HUDEP-2 (cell line): ENCODE results near the gene RIT2.

ENCODE experiments used
- DNase-seq, 76 experiments: peaks; one replicate each; lab custom pipeline; 2025; ENCODE audit not compliant: unreplicated experiment in 76 of 76; lab: John Stamatoyannopoulos, UW

RIT2 gene

GRCh38 chr18:43115076-43115921, at the start of gene RIT2:
Gene RIT2, minus strand, starts transcription at chr18:43115685.
- no peak for DNase-seq

GRCh38 chr18:43161528-43161927, 46.0 kb upstream of the RIT2 start:
- no peak for DNase-seq

- no peak for DNase-seq
These were observed 45.0 kb upstream of the RIT2 start for GRCh38 chr18:43160509-43160908.

DNA sequence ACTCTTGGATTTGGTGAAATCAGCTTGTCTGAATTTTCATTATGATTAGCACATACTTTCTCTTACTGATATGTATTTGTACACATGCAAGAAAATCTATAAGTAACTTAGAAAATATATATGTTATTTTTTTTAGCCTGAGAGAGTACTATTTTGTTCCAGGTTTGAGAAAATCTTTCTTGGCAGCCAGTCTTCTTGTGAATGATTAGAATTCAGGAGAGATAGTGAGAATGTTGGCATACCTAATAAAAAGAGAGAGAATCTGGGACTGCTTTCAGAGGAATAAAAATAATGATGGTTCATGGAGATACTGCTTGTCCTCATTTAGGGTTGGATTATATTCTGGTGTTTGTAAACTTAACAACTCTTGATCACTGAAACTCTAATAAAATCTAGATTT, 44.4 kb upstream of the RIT2 start:
- no peak for DNase-seq

DNA sequence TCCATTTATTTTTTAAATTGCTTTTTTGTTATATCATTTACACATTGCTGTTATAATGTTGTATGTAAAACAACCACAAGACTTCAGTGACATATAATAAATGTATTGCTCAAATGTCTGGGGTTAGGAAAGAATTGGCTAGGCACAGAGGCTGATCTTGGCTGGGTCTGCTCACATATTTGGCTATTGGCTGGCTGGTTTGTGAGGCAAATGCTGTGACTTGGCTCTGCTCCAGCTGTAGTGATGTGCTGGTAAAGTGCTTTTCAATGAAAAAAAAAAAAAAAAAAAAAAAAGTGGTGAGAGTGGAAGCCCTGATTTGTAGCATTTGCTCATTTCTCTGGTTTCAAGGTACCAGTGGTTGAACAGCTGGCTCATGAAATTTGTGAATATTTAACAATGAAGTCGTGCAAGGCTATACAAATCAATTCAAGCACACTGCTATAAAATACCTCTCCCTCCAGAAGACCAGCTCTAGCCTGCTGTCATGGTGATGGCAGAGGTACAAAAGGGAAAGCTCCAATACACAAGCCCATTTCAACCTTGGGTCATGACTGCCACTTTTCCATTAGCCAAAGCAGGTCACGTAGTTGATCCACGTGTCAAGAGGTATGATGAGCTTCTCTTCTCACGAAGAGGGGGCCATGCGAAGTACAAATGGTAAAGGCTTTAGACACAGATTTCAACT, 43.7 kb upstream of the RIT2 start:
- DNase-seq, result no peak

DNA sequence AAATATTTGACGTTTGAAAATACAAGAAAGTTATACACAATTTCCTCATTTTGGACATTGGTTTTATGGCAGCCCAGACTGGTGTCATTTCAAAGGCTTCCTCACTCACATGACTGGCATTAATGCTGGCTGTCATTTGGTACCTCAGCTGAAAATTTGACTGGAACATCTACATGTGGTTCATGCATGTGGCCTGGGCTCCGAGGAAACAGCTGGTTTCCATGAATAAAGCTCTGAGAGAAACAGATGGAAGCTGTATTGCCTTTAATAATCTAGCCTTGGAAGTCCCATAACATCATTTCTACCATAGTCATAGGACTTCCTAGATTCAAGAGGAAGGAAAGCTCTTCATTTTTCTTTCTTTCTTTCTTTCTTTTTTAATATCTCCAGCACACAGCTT, 42.9 kb upstream of the RIT2 start:
- no peak for DNase-seq

DNA sequence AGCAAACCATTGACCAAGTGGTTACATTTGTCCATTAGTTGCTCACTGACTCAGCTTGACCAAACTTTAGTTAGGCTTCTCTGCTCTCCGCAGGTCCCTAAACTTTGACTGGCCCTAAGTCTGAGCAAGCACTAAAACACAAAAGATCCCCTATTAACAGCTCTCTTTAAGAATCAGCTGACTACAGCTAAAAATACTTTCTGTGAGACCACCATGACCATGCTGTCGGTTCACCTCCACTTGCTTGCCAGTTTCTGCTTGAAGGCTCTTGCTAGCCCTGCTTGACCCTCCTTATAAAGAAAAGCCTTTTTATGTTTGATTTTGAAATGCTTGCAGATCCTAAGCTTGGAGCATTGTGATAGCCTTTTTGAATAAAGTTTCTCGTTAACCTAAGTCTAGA, 40.4 kb upstream of the RIT2 start:
- DNase-seq, result no peak

DNA sequence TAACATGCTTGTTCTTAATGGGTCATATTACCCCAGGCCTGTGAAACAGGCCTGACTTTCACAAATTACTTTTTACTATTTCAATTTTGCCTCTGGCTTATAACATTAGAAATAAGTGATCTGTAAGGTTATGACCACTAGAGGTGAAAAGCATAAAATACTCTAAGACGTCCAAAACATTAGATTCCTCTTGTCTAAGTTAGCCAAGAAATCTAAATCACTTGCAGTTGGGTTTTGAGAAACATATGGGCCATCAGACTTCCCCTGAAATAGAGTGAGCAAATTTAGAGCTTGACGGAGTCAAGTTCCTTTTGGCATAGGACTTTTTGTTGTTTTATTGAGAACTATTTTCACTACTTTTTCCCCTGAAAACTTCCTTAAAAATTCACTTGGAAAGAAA, 32.7 kb upstream of the RIT2 start:
- no peak for DNase-seq

DNA sequence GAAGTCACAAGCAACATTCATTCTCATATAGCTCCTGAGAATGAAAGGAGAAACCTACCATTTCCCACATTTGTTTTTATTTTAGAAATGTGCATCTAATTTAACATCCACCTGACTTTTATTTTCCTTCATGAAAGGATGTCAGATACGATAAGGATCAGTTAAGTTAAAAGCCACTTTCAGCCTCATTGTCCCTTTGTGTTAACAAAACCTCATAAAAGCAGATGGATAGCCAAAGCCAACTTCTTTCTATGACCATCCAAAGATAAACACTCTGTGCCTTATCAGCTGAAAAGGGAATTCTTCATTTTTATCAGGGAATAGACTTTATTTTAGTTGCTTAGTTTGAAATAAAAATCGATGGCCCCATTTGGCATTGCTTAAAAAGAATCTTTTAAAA, 25.7 kb upstream of the RIT2 start:
- no peak for DNase-seq

- DNase-seq, result no peak
These were observed 23.9 kb upstream of the RIT2 start for GRCh38 chr18:43139288-43139946.

DNA sequence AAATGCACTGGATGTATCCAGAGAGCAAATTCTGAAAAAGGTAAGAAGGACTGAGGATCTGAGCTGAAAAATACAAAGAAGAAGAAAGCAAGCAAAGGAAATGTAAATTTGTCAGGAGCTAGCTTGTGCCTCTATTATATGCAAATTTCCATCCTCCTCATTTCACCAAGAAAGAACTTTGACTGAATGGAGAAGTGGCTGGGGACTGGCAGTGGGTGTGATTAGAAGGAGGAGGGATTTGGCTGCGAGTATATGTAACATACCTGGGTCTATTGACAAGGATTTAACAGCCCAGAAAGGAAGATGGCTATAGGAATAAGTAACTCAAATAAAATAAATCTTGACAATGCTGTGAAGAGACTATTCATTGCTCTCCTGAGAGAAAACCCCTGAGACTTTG, 19.4 kb upstream of the RIT2 start:
- DNase-seq, result no peak

- no peak for DNase-seq
These were observed 15.3 kb upstream of the RIT2 start for GRCh38 chr18:43130716-43131260.

- peak in 2 of 76 experiments; percentile 13 to 25 for DNase-seq
These were observed 14.6 kb upstream of the RIT2 start for GRCh38 chr18:43129946-43130524.

GRCh38 chr18:43125471-43125870, 10.0 kb upstream of the RIT2 start:
- no peak for DNase-seq

- DNase-seq, result no peak
These were observed 7.5 kb upstream of the RIT2 start for GRCh38 chr18:43122955-43123354.

- no peak for DNase-seq
These were observed 1.3 kb upstream of the RIT2 start for GRCh38 chr18:43116699-43117294.

DNA sequence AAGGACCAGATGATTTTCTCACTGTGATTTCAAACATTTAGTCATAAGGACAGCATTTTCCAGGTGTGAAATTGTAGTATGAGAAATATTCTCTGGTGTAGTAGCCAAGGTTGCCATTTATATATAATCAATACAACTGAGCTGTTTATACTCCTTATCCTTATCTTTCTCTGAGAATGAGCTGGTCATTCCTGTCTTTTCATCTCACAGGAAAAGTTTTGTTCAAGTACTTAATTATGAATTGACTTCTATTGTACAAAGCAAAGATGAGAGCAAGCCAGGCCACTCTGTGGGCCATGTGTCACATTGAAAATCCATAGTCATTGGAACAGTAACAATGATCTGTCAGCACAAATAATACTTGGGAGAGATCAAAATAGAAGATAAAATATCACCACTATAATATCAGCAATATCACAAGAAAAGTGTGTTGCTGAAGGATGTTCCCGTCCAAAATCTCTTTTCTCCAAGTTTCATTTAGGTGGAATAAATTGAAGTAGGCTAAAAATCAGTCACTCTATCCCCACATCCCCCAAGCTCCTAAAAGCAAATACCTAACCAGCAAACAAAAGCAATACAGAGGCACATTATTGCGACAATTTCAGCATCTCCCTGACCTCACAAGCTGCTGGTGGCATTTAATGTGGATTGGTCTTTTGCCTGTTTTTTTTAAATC, 2.1 kb downstream of the RIT2 start:
- no peak for DNase-seq

- DNase-seq, result no peak
These were observed 6.6 kb downstream of the RIT2 start for GRCh38 chr18:43108882-43109281.

- no peak for DNase-seq
These were observed 7.0 kb downstream of the RIT2 start for GRCh38 chr18:43108469-43108868.

GRCh38 chr18:43093646-43094045, 21.8 kb downstream of the RIT2 start:
- DNase-seq, result no peak
